Suppressor macrophage treated with lipopolysaccharide for 1 hour (primary cell): ENCODE results near the gene SNAPC1.

Experiments
- DNase-seq, 3 donors: peaks; one replicate each; pipeline ENCODE4 v3.0.0-alpha.2; 2020 to 2022

SNAPC1 gene

DNA sequence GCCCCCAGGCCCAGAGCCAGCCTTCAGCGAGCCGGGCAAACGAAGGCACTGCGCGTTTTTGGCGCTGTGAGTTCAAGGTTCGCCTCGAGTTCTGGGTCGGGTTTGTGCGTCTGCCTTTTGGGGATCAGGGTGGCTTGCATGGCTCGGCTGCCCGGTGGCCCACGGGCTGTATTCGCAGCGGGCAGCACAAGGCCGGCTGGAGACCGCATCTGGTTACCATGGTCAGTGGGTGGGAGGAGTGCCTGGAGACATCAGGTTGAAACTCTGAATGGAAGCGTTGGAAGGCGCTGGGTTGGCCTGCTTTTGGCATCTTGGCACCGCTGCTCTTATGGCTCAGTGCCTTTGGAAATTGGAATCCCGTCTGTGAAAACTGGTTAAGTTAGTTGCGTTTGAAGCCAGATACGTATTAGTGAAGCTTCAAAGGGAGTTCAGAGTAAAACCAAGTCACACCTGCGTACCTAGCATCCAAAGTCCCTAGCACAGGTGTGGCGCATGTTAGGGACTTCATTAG is 50.9 kb downstream of the SNAPC1 start:
- DNase-seq, result no peak

- DNase-seq, result no peak
Measured at GRCh38 chr14:61822458-61822857, 60.2 kb downstream of the SNAPC1 start.

DNA sequence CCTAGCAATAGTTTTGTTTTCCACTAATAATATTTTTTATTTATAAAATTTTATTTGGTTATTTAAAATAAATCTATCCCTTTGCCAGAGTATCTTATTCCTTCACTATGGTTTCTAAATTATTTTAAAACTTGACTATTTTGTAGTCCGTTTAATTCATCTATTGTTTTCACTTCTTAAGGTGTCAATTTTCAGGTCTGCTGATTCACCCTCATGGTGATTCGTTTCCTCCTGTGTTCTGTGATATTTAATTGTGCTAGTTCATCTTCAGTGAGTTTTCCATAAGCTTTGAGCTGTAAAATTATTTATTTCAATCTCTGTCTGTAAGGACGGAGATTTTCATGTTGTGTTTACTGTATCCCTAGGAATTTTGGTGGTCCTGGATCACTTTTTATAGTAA is 70.6 kb downstream of the SNAPC1 start:
- DNase-seq, result no peak

DNA sequence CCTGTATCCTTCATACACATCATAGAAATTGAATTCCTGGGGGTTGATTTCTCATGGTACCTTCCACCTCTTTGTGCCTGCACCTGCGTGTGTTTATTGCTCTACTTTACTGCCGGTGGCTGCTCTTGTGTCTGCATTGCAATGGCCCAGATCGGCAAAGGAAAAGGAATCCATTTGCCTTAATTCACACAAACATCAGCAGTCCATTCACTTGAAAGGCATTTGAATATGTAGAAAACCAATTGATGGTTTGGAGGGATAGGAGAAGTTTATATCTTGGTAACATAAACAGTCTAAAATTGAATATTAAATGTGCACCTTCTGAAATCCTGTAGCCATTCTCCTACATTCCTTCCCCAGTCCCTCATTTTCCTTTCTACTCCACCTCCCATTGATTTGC is 74.0 kb downstream of the SNAPC1 start:
- no peak for DNase-seq

DNA sequence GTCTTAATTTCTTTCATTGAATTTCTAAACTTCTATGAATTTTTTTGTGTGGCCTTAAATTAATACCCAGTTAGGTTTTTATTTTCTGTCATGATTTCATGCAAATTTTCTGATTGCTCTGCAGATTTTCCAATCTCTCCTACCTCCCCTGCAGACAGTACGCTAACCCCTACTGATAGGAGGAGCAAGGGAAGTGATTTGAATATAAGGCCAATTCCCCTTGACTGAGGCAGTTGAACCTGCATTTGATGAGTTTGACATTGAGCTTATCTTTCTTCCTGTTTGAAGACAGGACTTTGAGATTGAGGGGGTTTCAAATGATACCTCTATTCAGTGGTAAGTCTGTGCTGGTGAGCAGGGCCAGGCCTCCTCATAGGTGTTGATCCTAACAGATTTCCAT is 74.6 kb downstream of the SNAPC1 start:
- no peak for DNase-seq

DNA sequence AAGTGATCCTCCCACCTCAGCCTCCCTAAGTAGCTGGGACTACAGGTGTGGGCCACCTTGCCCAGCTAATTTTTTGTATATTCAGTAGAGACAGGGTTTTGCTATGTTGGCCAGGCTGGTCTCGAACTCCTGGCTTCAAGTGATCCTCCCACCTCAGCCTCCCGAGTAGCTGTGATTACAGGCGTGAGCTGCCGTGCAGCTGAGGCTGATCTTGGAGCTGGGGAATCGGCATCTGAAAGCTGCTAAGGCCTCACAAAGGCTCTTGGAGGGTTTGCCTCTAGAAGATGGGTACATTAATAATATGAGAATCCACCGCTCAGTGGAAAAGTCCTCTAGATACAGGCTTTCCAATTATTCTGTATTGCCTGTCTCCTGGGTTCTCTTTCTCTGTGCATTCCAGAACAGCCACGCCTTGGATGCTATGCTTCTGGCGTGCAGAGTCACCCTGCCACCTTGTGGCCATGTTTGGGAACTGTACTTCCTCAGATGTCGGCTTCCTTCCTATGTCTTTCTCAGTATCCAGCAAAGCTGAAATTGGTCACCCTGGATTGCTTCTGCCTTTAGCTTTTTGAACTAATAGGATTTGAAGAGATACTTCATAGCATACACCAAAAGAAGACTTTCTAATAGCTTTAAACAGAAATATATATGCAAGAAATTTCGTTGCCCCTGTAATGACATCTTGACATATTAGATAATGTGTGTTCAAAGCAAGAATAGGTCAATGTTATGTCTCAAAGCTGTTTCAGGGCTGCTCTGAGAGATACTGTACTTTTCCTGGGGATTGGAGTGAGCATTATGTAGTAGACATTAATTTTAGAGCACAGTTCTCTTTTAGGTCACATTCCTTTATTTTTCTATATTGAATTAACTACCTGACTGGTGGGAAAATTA is 75.4 kb downstream of the SNAPC1 start:
- DNase-seq, result peak; percentile 84 to 91 (median 88)

- DNase-seq, result no peak
Measured at GRCh38 chr14:61838661-61839245, 76.5 kb downstream of the SNAPC1 start.

DNA sequence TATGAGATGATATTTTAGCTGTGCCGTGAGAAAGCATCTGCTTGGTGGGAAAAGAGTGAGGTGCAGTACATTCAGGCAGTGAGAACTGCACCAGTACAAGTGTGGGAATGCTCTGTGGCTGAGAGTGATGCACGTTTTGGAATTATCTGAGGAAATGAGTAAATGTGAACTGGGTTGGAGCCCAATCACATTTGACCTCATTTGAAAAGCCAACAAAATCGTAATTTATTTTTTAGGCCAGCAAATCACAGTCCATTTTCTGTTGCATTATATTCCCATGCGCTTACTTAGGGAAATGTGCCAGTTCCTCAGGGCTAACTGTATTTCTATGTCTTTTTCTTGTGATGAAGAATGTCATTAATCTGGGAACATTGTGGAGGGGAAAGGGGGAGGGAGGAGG is 77.3 kb downstream of the SNAPC1 start:
- DNase-seq, result no peak

DNA sequence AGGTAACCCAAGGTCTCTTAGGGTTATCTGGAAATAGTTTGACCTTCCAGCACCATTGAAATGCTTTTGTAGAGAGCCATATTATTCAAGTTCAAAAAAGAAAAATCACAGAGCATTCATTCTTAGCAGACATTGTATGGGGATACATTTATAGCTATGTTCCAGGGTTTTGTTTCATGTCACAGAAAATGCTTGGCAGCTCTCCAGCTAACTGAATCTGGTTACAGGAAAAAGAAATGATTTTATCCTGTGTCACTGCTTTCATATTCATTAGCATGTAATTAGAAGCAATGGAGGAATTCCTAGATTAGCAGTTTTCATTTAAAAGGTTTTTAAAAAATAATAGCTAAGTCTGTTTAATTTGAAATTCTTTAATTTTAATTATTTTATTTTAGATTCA is 78.9 kb downstream of the SNAPC1 start:
- peak in 1 of 3 donors; percentile 7 for DNase-seq
